GM18505 (cell line): Measurements from ENCODE around the gene OLIG2.

Experiments used
- ATAC-seq: cut with Tn5 transposase; IDR thresholded peaks from one replicate; pipeline ENCODE4 v1.9.1; 2021; ENCODE audit not compliant: unreplicated experiment
- POLR2A ChIP-seq: IDR thresholded peaks from 4 replicates; pipeline ENCODE4 v1.6.1; 2011; ENCODE audit warnings: borderline replicate concordance; ENCODE audit not compliant: insufficient read depth, insufficient read length; ENCODE audit errors: extremely low read depth

OLIG2 gene

GRCh38 chr21:33010931-33011330 is 14.8 kb upstream of the OLIG2 start:
- no peak for ATAC-seq
- no peak for TF ChIP-seq POLR2A

DNA sequence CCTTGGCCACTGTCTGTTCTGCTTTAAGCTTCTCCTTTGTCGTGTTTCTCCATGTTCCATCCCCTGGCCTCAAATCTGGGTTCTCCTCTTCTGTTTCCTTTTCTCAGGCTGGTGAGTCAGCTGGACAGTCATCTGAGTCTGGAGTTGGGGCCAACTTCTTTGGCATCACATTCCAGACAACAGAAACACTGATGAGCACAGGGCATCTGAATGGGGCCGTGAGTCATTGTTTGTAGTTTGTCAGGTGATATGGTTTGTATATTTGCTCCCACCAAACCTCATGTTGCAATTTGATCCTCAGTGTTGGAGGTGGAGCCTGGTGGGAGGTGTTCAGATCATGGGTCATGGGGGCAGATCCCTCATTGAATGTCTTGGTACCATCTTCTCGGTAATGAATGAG is 14.3 kb upstream of the OLIG2 start:
- no peak for TF ChIP-seq POLR2A
- ATAC-seq, result no peak

GRCh38 chr21:33013626-33014025 is 12.1 kb upstream of the OLIG2 start:
- TF ChIP-seq POLR2A, result no peak
- no peak for ATAC-seq

GRCh38 chr21:33014331-33014730 is 11.4 kb upstream of the OLIG2 start:
- ATAC-seq, result no peak
- no peak for TF ChIP-seq POLR2A

GRCh38 chr21:33015096-33015495 is 10.6 kb upstream of the OLIG2 start:
- no peak for ATAC-seq
- TF ChIP-seq POLR2A, result no peak

DNA sequence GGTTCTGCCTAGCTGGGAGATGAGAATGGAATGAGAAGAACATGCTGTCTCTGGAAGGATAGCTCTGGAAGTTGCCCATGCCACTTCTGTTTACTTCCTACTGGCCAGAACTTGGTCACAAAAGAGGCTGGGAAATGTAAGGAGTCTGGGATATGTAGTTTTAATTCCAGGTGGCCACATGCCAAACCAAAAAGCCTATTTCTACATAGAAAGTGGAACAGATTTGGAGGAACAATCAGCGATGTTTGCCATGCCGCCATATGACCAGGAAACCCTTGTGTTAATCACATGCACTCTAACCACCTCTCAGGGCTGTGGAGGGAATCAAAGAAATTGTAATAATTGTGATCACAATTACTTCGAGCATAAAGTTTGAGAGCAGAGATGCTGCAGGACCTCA is 10.0 kb upstream of the OLIG2 start:
- ATAC-seq, result no peak
- TF ChIP-seq POLR2A, result no peak

- ATAC-seq, result no peak
- no peak for TF ChIP-seq POLR2A
Observed at GRCh38 chr21:33018707-33019465, 6.8 kb upstream of the OLIG2 start.

DNA sequence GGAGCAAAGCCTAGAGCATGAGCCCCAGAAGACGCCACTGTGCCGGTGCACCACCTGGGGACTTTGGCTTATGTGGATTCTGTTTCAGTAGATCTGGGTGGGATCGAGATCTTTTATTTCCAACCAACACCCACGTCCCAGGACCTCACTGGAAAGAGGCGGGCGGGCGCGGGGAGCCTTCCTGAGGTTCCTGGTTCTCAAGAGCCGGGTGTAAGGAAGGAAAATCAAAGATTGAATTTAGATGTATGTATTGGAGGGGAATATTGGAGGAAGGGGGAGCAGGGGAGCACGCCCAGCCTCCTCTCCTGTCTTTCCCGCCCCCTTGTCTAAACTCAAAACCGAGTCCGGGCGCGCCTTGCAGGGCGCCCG is 6.2 kb upstream of the OLIG2 start:
- no peak for ATAC-seq
- no peak for TF ChIP-seq POLR2A

DNA sequence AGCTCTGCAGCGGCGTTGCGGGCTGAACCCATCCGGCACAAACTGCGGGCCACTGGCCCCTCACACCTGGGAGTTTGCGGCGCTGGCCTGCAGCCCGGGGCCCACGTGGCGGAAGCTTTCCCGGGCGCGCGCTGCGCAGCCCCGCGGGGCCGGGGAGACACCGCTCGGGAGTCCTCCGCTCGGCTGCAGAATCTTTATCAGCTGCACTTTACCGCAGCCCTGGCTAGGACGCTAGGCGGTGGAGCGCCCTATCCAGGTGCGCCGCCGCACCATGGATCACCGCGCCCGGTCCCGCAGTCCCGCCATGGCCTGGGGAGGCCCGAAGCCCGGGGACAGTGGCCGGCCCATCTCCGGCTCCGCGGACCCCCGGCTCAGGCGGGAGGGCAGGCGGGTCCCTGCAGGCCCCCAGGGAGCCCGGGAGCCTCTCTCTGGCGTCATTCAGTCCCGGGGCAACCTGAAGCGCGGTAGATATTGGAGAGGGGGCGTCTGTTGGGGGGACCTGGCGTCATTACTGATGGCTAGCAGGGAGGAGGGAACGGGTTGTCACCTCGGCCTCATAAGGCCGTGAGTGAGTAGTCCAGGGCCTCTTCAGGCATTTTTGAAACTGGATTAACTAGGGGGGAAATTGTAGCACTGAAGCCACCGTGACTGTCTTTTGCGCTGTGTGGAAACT is 5.7 kb upstream of the OLIG2 start:
- no peak for TF ChIP-seq POLR2A
- no peak for ATAC-seq

DNA sequence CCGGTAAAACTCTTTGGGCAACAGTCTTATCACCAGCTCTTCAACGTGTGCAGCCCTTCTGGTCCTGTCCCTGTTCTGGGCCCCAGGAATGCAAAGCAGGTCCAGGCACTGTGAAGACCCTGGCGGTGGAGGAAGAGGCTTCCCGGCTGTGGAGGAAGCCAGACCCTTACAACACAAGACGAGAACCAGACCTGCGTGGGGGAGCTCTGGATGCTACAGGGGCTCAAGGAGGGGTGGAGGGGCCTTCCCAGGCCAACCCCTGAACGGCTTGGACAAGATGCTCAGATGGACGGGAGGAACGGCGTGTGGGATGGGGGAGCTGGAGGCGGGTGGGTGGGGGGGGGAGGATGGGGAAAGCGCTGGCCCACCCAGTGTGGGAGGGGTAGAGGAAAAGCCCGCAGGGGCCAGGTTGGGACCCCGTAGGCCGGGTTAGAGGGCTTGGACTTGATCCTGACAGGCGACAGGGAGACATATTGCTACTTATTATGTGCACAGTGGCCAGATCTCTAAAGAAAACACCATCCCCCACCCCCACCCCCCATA is 5.1 kb upstream of the OLIG2 start:
- no peak for ATAC-seq
- TF ChIP-seq POLR2A, result no peak

DNA sequence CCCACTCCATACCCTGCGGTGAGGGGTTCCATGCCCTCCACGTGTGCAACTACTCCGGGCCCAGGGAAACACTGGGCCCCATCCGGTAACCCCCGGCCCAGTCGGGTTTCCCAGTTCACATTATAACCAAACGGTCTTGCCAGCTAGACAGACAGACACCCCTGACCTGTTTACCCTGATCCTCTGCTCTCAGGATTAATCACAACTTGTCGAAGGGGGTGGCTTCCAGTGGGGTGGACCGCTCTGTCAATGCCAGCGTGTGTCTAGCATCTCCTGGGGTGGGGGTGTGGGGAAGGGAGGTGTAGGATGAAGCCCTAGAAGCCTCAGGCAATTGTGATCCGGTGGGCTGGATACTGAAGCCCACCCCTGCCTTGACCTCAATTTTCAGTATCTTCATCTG is 4.6 kb upstream of the OLIG2 start:
- no peak for TF ChIP-seq POLR2A
- no peak for ATAC-seq

GRCh38 chr21:33021667-33022066 is 4.1 kb upstream of the OLIG2 start:
- no peak for TF ChIP-seq POLR2A
- ATAC-seq, result no peak

- no peak for ATAC-seq
- no peak for TF ChIP-seq POLR2A
Observed at GRCh38 chr21:33022489-33022827, 3.3 kb upstream of the OLIG2 start.
